K562 (cell line): Measurements from ENCODE around the gene OOSP3. TPM values are rescaled to one million over a fixed set of nuclear protein-coding genes. Genes with fewer than 3 reads are reported as not detected.
A peak's percentile ranks its signal among the peaks of the same experiment; 100 is the strongest.

Experiments
- BRD4 ChIP-seq: fragments of 200-600 bp; sonication (generic); IDR thresholded peaks from 2 replicates; pipeline ENCODE4 v1.6.1; 2017; ENCODE audit warnings: inconsistent platforms
- CEBPG ChIP-seq, 3 experiments: fragments of 200-800 bp in 1 of 3; sonication (Bioruptor generic) in 1 of 3; sonication (generic) in 1 of 3; formaldehyde crosslinking in 1 of 3; IDR thresholded peaks in 2 of 3; conservative IDR thresholded peaks in 1 of 3; 2 replicates each; pipeline versions ENCODE4 v1.6.1 to v1.8.0; 2016 to 2022; ENCODE audit warnings: missing compliant biosample characterization in 2 of 3, missing genetic modification characterization in 2 of 3, mild to moderate bottlenecking in 1 of 3, missing genetic modification reagents in 1 of 3
- FOXK2 ChIP-seq, 2 experiments: fragments of 450-650 bp; IDR thresholded peaks in 1 of 2; conservative IDR thresholded peaks in 1 of 2; 2 replicates each; pipeline ENCODE4 v1.6.1; 2016; ENCODE audit warnings: low read depth in 2 of 2, mild to moderate bottlenecking in 1 of 2
- HEY1 ChIP-seq: fragments of 250-450 bp; sonication (Bioruptor Pico); IDR thresholded peaks from 2 replicates; pipeline ENCODE4 v1.5.0; 2020; ENCODE audit warnings: mild to moderate bottlenecking, moderate library complexity, borderline replicate concordance
- MBD2 ChIP-seq: sonication (generic); IDR thresholded peaks from 2 replicates; pipeline ENCODE4 v1.6.1; 2016; ENCODE audit warnings: low read depth, borderline replicate concordance
- MEIS2 ChIP-seq: fragments of 450-650 bp; IDR thresholded peaks from 2 replicates; pipeline ENCODE4 v1.6.1; 2014; ENCODE audit warnings: mild to moderate bottlenecking; ENCODE audit not compliant: partially characterized antibody
- MYC ChIP-seq, 2 experiments: fragments of 250-450 bp in 1 of 2; sonication (Bioruptor Pico) in 1 of 2; IDR thresholded peaks; 2 replicates each; pipeline versions ENCODE4 v1.5.1 to v1.6.1; 2012 to 2021; ENCODE audit warnings: low read depth in 2 of 2, borderline replicate concordance in 1 of 2, improper control_type of control experiment in 1 of 2, low read length in 1 of 2, mild to moderate bottlenecking in 1 of 2, moderate library complexity in 1 of 2
- NCOA4 ChIP-seq: fragments of 450-650 bp; IDR thresholded peaks from 2 replicates; pipeline ENCODE4 v1.6.1; 2018; ENCODE audit warnings: mild to moderate bottlenecking; ENCODE audit not compliant: partially characterized antibody
- PRPF4 ChIP-seq: fragments of 200-400 bp; formaldehyde crosslinking; IDR thresholded peaks from one replicate; pipeline ENCODE4 v1.6.1; 2017; ENCODE audit warnings: low read length, low read depth, mild to moderate bottlenecking; ENCODE audit not compliant: insufficient read depth, poor library complexity, severe bottlenecking
- RAD21 ChIP-seq, 2 experiments: fragments of 250-450 bp in 1 of 2; fragments of 450-650 bp in 1 of 2; sonication (Bioruptor Pico) in 1 of 2; formaldehyde crosslinking in 1 of 2; IDR thresholded peaks in 1 of 2; conservative IDR thresholded peaks in 1 of 2; 2 replicates each; pipeline versions ENCODE4 v1.4.0 to v1.8.0; 2020 to 2022; ENCODE audit warnings: mild to moderate bottlenecking in 2 of 2, moderate library complexity in 1 of 2
- SMARCA4 ChIP-seq: fragments of 450-650 bp; IDR thresholded peaks from 2 replicates; pipeline ENCODE4 v1.6.1; 2016
- TAF7 ChIP-seq: fragments of 450-650 bp; IDR thresholded peaks from 2 replicates; pipeline ENCODE4 v1.6.1; 2016; ENCODE audit warnings: missing genetic modification characterization, missing compliant biosample characterization
- TRIM24 ChIP-seq, 2 experiments: fragments of 450-650 bp; IDR thresholded peaks; 2 replicates each; pipeline ENCODE4 v1.6.1; 2016
- ZBED1 ChIP-seq: IDR thresholded peaks from 2 replicates; pipeline ENCODE4 v1.6.1; 2014
- ZC3H4 ChIP-seq: sonication (generic); formaldehyde crosslinking; IDR thresholded peaks from 2 replicates; pipeline ENCODE4 v1.9.0; 2021; ENCODE audit warnings: missing genetic modification reagents, borderline replicate concordance
- ZEB2 ChIP-seq: fragments of 450-650 bp; IDR thresholded peaks from 2 replicates; pipeline ENCODE4 v1.6.1; 2016
- ZSCAN29 ChIP-seq: fragments of 450-650 bp; IDR thresholded peaks from 2 replicates; pipeline ENCODE4 v1.6.1; 2017
- polyA plus RNA-seq, 8 experiments: library from polyadenylated mRNA; depleted of rRNA in 4 of 8; stranded (reverse) in 5 of 8; unstranded in 3 of 8; fragments of >200 nt; fragmentation: Nextera tagmentation in 2 of 8; fragmentation: Illumina TruSeq in 1 of 8; extraction: Ambion mirVana in 2 of 8; extraction: Trizol in 1 of 8; gene quantifications; 2 replicates each; pipeline versions ENCODE4 v1.2.1 to v1.2.3, GENCODE V29; 2011 to 2014; ENCODE audit warnings: inconsistent platforms in 1 of 8, missing spikeins in 1 of 8
- total RNA-seq, 7 experiments: library from RNA; depleted of rRNA in 6 of 7; stranded (reverse); fragments of >200 nt in 6 of 7; fragmentation: Illumina TruSeq in 2 of 7; extraction: Trizol in 2 of 7; gene quantifications; 2 replicates each; pipeline versions ENCODE4 v1.2.1 to v1.2.3, GENCODE V29; 2011 to 2021; ENCODE audit warnings: low replicate concordance in 1 of 7
- TF ChIP-seq, protein P1 (sequence below): sonication (generic); formaldehyde crosslinking; IDR thresholded peaks from 2 replicates; pipeline ENCODE4 v1.8.1; 2023; ENCODE audit warnings: missing genetic modification reagents, mild to moderate bottlenecking, borderline replicate concordance
- TF ChIP-seq, protein P2 (sequence below): fragments of 450-650 bp; IDR thresholded peaks from 2 replicates; pipeline ENCODE4 v1.6.1; 2016
- TF ChIP-seq, protein P3 (sequence below): sonication (generic); IDR thresholded peaks from 2 replicates; pipeline ENCODE4 v1.6.1; 2016
- TF ChIP-seq, protein P4 (sequence below): fragments of 450-650 bp; formaldehyde crosslinking; IDR thresholded peaks from 2 replicates; pipeline ENCODE4 v1.4.0; 2020; ENCODE audit warnings: mild to moderate bottlenecking

The OOSP3 gene
- total and polyA plus RNA-seq, 9 of the 15 experiments (the other 6 are each of a cell fraction or from before 2014, with no cell fraction given) = 0.09 to 0.32 (median 0.15) TPM; not detected in 6

DNA sequence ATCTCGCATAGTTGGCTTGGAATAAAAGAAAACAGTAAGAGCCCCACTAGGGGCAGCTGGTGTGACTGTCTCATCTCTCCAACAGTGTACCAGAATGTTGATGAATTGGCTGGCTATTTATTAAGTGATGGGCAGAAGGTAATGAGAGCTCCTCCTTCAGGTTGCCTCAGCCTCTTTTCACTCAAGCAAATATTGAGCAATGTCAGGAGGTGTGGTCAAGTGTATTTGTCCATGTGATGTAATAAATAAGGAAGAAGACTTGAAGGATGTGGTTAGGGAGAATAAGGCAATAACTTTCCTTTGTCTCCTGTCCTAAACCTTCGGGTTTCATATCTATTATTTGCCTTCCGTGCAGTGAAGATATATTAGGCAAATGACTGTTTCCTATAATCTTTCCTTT, 12.2 kb upstream of the OOSP3 start, which contains the start of gene TCN1 (continued):
- TF ChIP-seq, protein P1, sequence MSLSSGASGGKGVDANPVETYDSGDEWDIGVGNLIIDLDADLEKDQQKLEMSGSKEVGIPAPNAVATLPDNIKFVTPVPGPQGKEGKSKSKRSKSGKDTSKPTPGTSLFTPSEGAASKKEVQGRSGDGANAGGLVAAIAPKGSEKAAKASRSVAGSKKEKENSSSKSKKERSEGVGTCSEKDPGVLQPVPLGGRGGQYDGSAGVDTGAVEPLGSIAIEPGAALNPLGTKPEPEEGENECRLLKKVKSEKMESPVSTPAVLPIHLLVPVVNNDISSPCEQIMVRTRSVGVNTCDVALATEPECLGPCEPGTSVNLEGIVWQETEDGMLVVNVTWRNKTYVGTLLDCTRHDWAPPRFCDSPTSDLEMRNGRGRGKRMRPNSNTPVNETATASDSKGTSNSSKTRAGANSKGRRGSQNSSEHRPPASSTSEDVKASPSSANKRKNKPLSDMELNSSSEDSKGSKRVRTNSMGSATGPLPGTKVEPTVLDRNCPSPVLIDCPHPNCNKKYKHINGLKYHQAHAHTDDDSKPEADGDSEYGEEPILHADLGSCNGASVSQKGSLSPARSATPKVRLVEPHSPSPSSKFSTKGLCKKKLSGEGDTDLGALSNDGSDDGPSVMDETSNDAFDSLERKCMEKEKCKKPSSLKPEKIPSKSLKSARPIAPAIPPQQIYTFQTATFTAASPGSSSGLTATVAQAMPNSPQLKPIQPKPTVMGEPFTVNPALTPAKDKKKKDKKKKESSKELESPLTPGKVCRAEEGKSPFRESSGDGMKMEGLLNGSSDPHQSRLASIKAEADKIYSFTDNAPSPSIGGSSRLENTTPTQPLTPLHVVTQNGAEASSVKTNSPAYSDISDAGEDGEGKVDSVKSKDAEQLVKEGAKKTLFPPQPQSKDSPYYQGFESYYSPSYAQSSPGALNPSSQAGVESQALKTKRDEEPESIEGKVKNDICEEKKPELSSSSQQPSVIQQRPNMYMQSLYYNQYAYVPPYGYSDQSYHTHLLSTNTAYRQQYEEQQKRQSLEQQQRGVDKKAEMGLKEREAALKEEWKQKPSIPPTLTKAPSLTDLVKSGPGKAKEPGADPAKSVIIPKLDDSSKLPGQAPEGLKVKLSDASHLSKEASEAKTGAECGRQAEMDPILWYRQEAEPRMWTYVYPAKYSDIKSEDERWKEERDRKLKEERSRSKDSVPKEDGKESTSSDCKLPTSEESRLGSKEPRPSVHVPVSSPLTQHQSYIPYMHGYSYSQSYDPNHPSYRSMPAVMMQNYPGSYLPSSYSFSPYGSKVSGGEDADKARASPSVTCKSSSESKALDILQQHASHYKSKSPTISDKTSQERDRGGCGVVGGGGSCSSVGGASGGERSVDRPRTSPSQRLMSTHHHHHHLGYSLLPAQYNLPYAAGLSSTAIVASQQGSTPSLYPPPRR (CRISPR knock-in tag) = no peak
- no peak for TF ChIP-seq TAF7
- no peak for TF ChIP-seq NCOA4
- peak in 1 of 2 experiments; percentile 20; a peak in 1 of 4 replicates for TF ChIP-seq RAD21 (CRISPR knock-in tag; conservative IDR thresholded peaks at IDR 0.05 in 1 of 2, IDR thresholded peaks at IDR 0.05 in 1 of 2)
- TF ChIP-seq, protein P2, sequence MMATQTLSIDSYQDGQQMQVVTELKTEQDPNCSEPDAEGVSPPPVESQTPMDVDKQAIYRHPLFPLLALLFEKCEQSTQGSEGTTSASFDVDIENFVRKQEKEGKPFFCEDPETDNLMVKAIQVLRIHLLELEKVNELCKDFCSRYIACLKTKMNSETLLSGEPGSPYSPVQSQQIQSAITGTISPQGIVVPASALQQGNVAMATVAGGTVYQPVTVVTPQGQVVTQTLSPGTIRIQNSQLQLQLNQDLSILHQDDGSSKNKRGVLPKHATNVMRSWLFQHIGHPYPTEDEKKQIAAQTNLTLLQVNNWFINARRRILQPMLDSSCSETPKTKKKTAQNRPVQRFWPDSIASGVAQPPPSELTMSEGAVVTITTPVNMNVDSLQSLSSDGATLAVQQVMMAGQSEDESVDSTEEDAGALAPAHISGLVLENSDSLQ = peak; percentile 60
- TF ChIP-seq TRIM24 (IDR thresholded peaks at IDR 0.05) = peak; percentile 49 to 67; a peak in 3 of 4 replicates
- TF ChIP-seq, protein P3, sequence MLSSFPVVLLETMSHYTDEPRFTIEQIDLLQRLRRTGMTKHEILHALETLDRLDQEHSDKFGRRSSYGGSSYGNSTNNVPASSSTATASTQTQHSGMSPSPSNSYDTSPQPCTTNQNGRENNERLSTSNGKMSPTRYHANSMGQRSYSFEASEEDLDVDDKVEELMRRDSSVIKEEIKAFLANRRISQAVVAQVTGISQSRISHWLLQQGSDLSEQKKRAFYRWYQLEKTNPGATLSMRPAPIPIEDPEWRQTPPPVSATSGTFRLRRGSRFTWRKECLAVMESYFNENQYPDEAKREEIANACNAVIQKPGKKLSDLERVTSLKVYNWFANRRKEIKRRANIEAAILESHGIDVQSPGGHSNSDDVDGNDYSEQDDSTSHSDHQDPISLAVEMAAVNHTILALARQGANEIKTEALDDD = no peak
- TF ChIP-seq ZC3H4 = no peak
- TF ChIP-seq MBD2 = no peak
- TF ChIP-seq, protein P4, sequence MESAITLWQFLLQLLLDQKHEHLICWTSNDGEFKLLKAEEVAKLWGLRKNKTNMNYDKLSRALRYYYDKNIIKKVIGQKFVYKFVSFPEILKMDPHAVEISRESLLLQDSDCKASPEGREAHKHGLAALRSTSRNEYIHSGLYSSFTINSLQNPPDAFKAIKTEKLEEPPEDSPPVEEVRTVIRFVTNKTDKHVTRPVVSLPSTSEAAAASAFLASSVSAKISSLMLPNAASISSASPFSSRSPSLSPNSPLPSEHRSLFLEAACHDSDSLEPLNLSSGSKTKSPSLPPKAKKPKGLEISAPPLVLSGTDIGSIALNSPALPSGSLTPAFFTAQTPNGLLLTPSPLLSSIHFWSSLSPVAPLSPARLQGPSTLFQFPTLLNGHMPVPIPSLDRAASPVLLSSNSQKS (CRISPR knock-in tag) = no peak
- TF ChIP-seq ZEB2 = 0 out of 2 replicates have a peak, but pooled peaks have one; percentile 30
- no peak for TF ChIP-seq ZSCAN29
- no peak for TF ChIP-seq BRD4
- 0 out of 2 replicates have a peak, but pooled peaks have one; percentile 21 for TF ChIP-seq MYC (IDR thresholded peaks at IDR 0.05; ENCODE audit: low read depth, low read length)
- TF ChIP-seq MYC (CRISPR knock-in tag; IDR thresholded peaks at IDR 0.05; ENCODE audit: borderline replicate concordance, low read depth) = no peak
- peak; percentile 50 for TF ChIP-seq MEIS2
- TF ChIP-seq HEY1 (CRISPR knock-in tag) = no peak
- no peak for TF ChIP-seq ZBED1
- no peak for TF ChIP-seq SMARCA4
- TF ChIP-seq PRPF4 = no peak
- TF ChIP-seq CEBPG (CRISPR knock-in tag; IDR thresholded peaks at IDR 0.05) = peak; percentile 95
- TF ChIP-seq CEBPG (tag; conservative IDR thresholded peaks at IDR 0.05 in 1 of 2, IDR thresholded peaks at IDR 0.05 in 1 of 2) = peak; percentile 98 to 99
- no peak; a peak in 1 of 4 replicates for TF ChIP-seq FOXK2 (conservative IDR thresholded peaks at IDR 0.05 in 1 of 2, IDR thresholded peaks at IDR 0.05 in 1 of 2; ENCODE audit: low read depth in 2 of 2)
